ENCODE results near the gene CCDC85C.

CCDC85C gene

DNA sequence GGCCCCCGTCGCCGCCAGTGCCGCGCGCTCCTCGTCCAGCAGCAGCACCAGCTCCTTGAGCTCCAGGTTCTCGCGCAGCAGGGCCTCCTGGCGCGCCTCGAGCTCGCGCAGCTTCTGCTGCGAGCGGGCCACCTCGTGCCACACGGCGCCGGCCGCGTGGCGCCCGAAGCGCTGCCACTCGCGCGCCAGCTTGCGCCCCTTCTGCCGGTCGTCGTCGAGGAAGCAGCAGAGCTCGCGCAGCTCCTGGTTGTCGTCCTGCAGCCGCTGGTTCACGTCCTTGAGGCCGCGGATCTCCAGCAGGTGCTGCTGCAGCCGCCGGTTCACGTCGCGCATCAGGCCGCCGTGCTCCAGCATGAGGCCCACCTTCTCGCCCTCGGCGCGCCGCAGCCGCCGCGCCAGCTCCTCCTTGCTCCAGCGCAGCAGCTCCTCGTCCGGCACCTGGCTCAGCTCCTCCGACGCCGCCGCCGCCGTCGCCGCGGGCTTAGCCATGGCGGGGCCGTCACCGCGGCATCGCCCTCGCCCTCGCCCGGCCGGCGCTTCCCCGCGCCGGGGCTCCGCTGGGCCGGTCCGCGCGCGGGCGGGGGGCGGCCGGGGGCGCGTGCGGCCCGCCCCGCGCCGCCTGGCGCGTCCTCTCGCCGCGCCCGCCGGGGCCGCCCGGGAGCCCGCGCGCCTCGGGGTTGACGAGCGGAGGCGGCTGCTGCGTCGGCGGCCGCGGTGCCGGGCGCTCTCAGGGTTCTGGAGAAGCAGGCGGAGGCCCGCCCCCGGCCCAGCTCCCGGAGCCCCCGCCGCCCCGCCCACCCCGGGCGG lies at the start of gene CCDC85C:
Gene CCDC85C, minus strand, starts transcription at position 737 of the 807 bp plus-strand sequence. Its CDS starts 248 bp downstream, at position 489.
- intact Hi-C loops (cut with DNase I; ENCODE audit: low total_unique reads): loop anchor here (2.0 kb wide), 2 partner anchors 41 to 77 kb away; no protein-coding TSS in a partner anchor
- no peak for TF ChIP-seq CTCF (IDR thresholded peaks at IDR 0.05)
- Histone ChIP-seq H3K36me3 (no peaks in the 10 kb centered on the region), H3K4me1 (peaks cover 0 to 35% (median 19%) of the 10 kb centered on the region in 4 donors), H3K27ac (peak within 1 kb of the TSS; percentile 77 to 94), H3K4me3 (peak within 1 kb of the TSS; percentile 86 to 90), H3K9me3 (no peaks in the 10 kb centered on the region), H3K27me3 (no peaks in the 10 kb centered on the region)
- no peak for DNase-seq

DNA sequence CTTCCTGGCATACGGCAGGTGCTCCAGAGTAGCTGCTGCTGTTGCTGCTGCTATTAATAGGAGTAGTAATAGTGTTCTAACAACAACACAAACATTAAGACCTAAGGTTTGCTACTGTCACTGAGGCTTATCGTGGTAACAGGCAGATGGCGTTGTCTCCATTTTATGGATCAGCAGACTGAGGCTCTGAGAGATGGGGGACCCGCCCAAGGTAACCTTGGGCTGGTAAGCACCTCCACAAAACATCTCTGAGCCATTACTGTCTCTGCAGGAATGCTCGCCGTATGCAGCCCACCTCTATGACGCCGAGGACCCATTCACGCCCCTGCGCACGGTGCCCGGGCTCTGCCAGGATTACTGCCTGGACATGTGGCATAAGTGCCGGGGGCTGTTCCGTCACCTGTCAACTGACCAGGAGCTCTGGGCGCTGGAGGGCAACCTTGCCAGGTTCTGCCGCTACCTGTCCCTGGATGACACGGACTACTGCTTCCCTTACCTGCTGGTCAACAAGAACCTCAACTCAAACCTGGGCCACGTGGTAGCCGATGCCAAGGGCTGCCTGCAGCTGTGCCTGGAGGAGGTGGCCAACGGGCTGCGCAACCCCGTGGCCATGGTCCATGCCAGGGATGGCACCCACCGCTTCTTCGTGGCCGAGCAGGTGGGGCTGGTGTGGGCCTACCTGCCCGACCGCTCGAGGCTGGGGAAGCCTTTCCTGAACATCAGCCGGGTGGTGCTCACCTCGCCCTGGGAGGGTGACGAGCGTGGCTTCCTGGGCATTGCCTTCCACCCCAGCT lies 48.1 kb upstream of the CCDC85C start:
- TF ChIP-seq CTCF (IDR thresholded peaks at IDR 0.05): no peak
- intact Hi-C loops (cut with DNase I; ENCODE audit: low total_unique reads): no loop called here
- no peak overlapping the region for H3K27ac ChIP-seq
- peaks cover 0 to 8% of the 10 kb centered on the region in 2 donors for H3K27me3 ChIP-seq
- H3K4me3 ChIP-seq: no peak overlapping the region
- DNase-seq: no peak
- H3K9me3 ChIP-seq: no peaks in the 10 kb centered on the region
- H3K4me1 ChIP-seq: no peaks in the 10 kb centered on the region
- no peaks in the 10 kb centered on the region for H3K36me3 ChIP-seq

DNA sequence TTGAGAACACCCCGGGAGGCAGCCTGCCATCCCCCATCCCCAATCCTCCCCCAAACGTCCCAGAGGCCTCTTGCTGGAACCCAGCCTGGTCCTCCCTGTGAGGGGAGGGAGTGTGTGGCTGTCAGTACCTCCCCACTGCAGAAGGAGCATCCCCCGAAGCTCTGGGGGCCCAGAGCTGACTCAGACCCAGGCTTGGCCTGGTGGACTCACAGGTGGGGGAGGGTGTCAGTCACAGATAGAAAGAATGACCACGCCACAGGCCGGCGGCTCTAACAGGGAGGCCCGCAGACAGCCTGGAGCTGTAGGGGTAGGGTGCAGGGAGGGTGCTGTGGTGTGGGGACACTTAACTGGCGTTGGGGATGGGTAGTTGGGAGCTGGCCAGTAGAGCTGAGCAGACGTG lies 46.2 kb upstream of the CCDC85C start:
- no peak overlapping the region for H3K4me3 ChIP-seq
- no peaks in the 10 kb centered on the region for H3K9me3 ChIP-seq
- intact Hi-C loops (cut with DNase I; ENCODE audit: low total_unique reads): no loop called here
- TF ChIP-seq CTCF (IDR thresholded peaks at IDR 0.05): no peak
- peaks cover 0 to 10% (median 5%) of the 10 kb centered on the region in 4 donors for H3K4me1 ChIP-seq
- no peaks in the 10 kb centered on the region for H3K36me3 ChIP-seq
- peaks cover 0 to 18% of the 10 kb centered on the region in 2 donors for H3K27me3 ChIP-seq
- H3K27ac ChIP-seq: no peak overlapping the region
- no peak for DNase-seq

- Histone ChIP-seq H3K4me1 (peaks cover 0 to 16% (median 10%) of the 10 kb centered on the region in 4 donors), H3K27ac (no peak overlapping the region), H3K4me3 (no peak overlapping the region), H3K36me3 (no peaks in the 10 kb centered on the region), H3K9me3 (no peaks in the 10 kb centered on the region), H3K27me3 (peaks cover 0 to 24% of the 10 kb centered on the region in 2 donors)
- TF ChIP-seq CTCF (IDR thresholded peaks at IDR 0.05): no peak
- no peak for DNase-seq
- intact Hi-C loops (cut with DNase I; ENCODE audit: low total_unique reads): no loop called here
Observed at GRCh38 chr14:99649643-99650042, 45.6 kb upstream of the CCDC85C start.

GRCh38 chr14:99649219-99649618 lies 45.2 kb upstream of the CCDC85C start:
- no peaks in the 10 kb centered on the region for H3K36me3 ChIP-seq
- DNase-seq: no peak
- no peak for TF ChIP-seq CTCF (IDR thresholded peaks at IDR 0.05)

More at GRCh38 chr14:99649219-99649618, 45.2 kb upstream of the CCDC85C start:
- intact Hi-C loops (cut with DNase I; ENCODE audit: low total_unique reads): no loop called here
- Histone ChIP-seq H3K27ac (no peak overlapping the region), H3K27me3 (peaks cover 0 to 28% of the 10 kb centered on the region in 2 donors), H3K9me3 (no peaks in the 10 kb centered on the region), H3K4me1 (peaks cover 0 to 19% (median 10%) of the 10 kb centered on the region in 4 donors), H3K4me3 (no peak overlapping the region)

Data from tibial artery (tissue), 4 donors.